Measurements from ENCODE around the gene TMEM132A.

The TMEM132A gene

DNA sequence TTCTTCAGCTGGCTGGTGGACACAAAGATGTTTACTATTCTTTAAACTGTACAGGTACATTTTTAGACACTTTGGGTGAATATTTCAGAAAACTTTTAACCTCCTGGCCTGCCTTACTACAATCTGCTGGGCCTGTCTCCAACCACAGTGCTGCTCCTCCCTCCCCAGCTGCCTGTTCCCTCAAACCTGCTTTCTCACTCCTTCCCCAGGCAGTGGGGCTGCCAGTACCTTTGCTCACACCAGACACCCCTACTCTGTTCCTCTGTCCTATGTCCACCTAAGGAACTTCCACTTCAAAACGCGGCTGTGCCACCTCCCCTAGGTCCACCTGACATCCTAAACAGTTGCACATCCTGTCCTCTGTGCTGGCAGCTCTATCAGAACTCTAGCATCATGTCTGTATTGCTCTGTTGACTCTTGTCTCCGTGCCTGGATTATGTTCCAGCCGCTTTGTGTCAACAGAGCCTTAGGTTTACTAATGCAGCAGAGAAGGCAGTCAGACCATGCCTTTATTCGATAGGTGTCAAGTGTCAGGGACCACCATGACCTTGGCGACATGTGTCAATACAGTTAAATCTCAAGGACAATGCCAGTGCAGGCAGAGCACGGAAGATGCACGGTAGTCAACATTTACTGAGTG is 43.5 kb upstream of the TMEM132A start:
- no peak for DNase-seq (ENCODE audit: low read depth)
- H3K4me3 ChIP-seq (ENCODE audit: low read depth, low read length), result no peak overlapping the region
- TF ChIP-seq, protein P1, sequence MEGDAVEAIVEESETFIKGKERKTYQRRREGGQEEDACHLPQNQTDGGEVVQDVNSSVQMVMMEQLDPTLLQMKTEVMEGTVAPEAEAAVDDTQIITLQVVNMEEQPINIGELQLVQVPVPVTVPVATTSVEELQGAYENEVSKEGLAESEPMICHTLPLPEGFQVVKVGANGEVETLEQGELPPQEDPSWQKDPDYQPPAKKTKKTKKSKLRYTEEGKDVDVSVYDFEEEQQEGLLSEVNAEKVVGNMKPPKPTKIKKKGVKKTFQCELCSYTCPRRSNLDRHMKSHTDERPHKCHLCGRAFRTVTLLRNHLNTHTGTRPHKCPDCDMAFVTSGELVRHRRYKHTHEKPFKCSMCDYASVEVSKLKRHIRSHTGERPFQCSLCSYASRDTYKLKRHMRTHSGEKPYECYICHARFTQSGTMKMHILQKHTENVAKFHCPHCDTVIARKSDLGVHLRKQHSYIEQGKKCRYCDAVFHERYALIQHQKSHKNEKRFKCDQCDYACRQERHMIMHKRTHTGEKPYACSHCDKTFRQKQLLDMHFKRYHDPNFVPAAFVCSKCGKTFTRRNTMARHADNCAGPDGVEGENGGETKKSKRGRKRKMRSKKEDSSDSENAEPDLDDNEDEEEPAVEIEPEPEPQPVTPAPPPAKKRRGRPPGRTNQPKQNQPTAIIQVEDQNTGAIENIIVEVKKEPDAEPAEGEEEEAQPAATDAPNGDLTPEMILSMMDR (conservative IDR thresholded peaks at IDR 0.05; ENCODE audit: low read depth, low read length), result no peak

DNA sequence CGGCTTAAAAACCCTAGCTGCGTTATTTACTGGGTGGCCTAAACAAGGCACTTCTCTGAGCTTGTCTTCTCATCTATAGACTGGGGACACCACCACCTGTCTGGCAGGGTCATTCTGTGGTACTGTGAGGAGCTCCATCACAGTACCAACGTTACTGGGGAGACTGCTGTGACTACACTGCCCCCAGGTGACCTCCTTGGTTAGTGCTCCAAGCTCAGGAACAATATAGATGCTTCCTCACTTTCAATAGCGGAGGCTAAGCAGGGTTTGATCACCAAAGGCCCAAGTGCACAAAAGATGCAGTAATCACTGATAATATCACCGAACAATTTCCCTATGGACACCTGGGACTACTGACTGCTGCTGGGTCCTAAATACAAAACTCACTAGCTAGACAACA is 36.7 kb upstream of the TMEM132A start:
- TF ChIP-seq, protein P1 (conservative IDR thresholded peaks at IDR 0.05; ENCODE audit: low read depth, low read length), result peak; percentile 86

DNA sequence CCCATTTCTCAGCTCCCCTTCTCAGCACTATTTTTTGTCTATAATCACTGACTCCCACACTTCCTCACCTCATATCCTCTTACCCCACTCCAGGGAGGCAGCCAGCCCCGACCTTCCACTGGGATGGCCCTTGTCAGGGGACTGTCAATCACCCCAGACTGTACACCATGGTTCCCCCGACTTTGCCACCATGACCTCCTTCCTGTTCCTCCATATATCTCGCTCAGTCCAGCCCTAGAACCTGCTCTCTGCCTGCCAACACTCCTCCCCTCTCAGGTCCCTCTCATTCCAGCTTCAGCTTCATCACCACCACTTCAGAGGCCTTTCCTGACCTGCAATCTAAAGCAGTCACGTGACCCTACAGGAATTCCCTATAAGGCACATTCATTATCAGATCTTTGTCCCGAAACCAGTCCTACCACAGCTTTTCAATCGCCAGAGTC is 34.4 kb upstream of the TMEM132A start:
- no peak for DNase-seq (ENCODE audit: low read depth)
- TF ChIP-seq, protein P1 (conservative IDR thresholded peaks at IDR 0.05; ENCODE audit: low read depth, low read length), result no peak
- no peak overlapping the region for H3K4me3 ChIP-seq (ENCODE audit: low read depth, low read length)

More for the DNA sequence above, 36.7 kb upstream of the TMEM132A start:
- H3K4me3 ChIP-seq (ENCODE audit: low read depth, low read length), result no peak overlapping the region
- DNase-seq (ENCODE audit: low read depth), result peak; percentile 78

DNA sequence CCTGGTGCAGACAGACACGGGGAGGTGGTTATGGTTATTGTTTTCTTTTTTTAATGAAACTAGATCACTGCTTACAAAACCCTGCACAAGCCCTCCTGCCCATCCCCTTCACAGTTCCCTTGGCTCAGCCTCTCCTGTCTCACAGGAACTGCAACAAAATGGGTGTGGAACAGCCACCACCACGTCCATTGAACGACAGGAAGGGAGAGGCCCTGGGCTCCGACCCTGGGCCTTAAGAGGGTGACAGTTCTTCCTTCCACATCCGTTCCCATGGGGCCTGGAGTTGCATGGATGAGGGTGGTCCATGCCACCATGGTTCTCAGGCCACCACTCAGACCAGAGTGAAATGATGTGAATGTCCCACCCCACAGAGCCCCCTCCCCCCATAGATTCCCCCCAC is 33.6 kb upstream of the TMEM132A start:
- DNase-seq (ENCODE audit: low read depth), result no peak
- TF ChIP-seq, protein P1 (conservative IDR thresholded peaks at IDR 0.05; ENCODE audit: low read depth, low read length), result no peak
- H3K4me3 ChIP-seq (ENCODE audit: low read depth, low read length), result no peak overlapping the region

DNA sequence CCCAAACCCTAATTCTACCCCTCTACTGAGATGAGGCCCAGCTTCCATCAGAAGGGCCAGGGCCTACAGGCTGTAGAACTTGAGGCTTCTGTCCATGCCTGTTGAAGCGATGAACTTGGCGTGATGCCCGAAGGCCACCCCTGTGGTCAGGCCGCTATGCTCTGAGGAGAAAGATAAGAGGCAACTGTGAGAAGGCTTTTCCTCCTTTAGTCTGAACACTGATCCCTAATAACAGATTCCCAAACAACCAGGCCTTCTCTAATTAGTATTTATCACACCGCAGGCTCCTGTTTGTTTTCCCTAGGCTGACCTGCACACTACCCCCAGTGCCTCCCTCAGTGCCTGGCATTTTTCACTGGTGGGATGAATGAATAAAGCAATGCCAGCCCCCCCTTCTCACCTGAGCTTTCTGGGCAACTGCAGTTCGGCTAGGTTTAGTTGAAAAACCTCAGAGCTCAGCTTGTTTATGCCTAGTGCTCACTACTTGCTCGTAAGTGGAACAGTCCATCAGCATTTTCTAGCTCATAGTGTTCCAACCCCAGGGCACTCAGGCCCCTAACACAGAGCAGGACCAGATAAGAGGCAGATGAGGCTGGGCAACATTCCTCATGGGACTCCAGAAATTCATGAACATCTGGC is 33.0 kb upstream of the TMEM132A start:
- peak; percentile 75 for DNase-seq (ENCODE audit: low read depth)
- no peak overlapping the region for H3K4me3 ChIP-seq (ENCODE audit: low read depth, low read length)
- TF ChIP-seq, protein P1 (conservative IDR thresholded peaks at IDR 0.05; ENCODE audit: low read depth, low read length), result no peak

DNA sequence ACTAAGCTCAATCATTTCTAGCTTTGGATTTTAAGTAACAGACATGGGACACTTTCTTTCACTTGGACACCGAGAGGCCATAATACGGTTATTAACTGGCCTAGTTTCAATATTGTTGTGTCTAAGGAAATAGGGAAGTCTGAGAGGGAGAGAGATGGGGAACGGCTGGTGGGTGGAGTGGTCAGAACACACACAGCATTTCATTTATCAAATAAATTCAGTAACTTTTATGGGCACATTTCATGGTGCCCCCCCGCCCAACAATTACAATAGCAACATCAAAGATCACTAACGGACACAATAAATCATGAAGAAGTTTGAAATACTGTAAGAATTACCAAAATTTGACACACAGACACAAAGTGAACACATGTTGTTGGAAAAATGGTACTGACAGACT is 28.6 kb upstream of the TMEM132A start:
- no peak overlapping the region for H3K4me3 ChIP-seq (ENCODE audit: low read depth, low read length)
- TF ChIP-seq, protein P1 (conservative IDR thresholded peaks at IDR 0.05; ENCODE audit: low read depth, low read length), result no peak
- no peak for DNase-seq (ENCODE audit: low read depth)

DNA sequence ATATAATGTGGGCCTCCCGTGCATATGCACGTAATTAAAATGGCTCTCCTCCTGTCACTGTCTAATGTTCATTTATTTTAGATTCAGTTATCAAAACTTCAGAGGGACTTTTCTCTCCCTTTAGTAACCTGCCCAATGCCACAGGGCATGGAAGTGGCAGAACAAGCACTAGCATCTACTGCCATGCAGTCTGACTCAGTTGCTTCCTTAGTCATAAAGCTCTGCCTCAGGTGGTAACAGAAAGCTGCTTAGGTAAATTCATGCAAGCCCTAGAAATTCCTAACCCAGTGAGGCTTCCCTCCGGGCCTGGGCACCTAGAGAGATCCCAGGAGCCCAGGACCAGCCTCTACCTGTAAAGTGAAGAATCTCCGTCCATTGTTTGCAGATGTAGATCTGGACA is 26.8 kb upstream of the TMEM132A start:
- TF ChIP-seq, protein P1 (conservative IDR thresholded peaks at IDR 0.05; ENCODE audit: low read depth, low read length), result no peak
- no peak overlapping the region for H3K4me3 ChIP-seq (ENCODE audit: low read depth, low read length)
- DNase-seq (ENCODE audit: low read depth), result no peak

All from choroid plexus epithelial cell (primary cell).